ENCODE measurements around the gene PERM1.
"Not testable (repeated sequence)": the region's sequence is repeated elsewhere in the genome, so short reads cannot be mapped to it uniquely, and the experiment has no call there.

Gene PERM1

GRCh38 chr1:998995-999724 lies 17.3 kb upstream of the PERM1 start:
- DNase-seq (ENCODE audit: extremely low read depth in 1 of 2, low read depth in 1 of 2) = no peak

GRCh38 chr1:998745-998994 lies 16.8 kb upstream of the PERM1 start:
- DNase-seq (ENCODE audit: extremely low read depth in 1 of 2, low read depth in 1 of 2) = no peak

- no peak for DNase-seq (ENCODE audit: extremely low read depth in 1 of 2, low read depth in 1 of 2)
Observed at GRCh38 chr1:997993-998744, 16.3 kb upstream of the PERM1 start.

- no peak for DNase-seq (ENCODE audit: extremely low read depth in 1 of 2, low read depth in 1 of 2)
Observed at GRCh38 chr1:997713-997992, 15.8 kb upstream of the PERM1 start.

GRCh38 chr1:996851-997712 lies 15.2 kb upstream of the PERM1 start:
- DNase-seq (ENCODE audit: extremely low read depth in 1 of 2, low read depth in 1 of 2) = no peak

- no peak for DNase-seq (ENCODE audit: extremely low read depth in 1 of 2, low read depth in 1 of 2)
Observed at GRCh38 chr1:995665-996633, 14.1 kb upstream of the PERM1 start.

- DNase-seq (ENCODE audit: extremely low read depth in 1 of 2, low read depth in 1 of 2) = not testable (repeated sequence)
Observed at GRCh38 chr1:994546-994945, 12.7 kb upstream of the PERM1 start.

GRCh38 chr1:993379-993995 lies 11.6 kb upstream of the PERM1 start:
- no peak for DNase-seq (ENCODE audit: extremely low read depth in 1 of 2, low read depth in 1 of 2)

- DNase-seq (ENCODE audit: extremely low read depth in 1 of 2, low read depth in 1 of 2) = no peak
Observed at GRCh38 chr1:992362-992761, 10.5 kb upstream of the PERM1 start.

- no peak for DNase-seq (ENCODE audit: extremely low read depth in 1 of 2, low read depth in 1 of 2)
Observed at GRCh38 chr1:991895-992294, 10.0 kb upstream of the PERM1 start.

- DNase-seq (ENCODE audit: extremely low read depth in 1 of 2, low read depth in 1 of 2) = not testable (repeated sequence)
Observed at GRCh38 chr1:991275-991674, 9.4 kb upstream of the PERM1 start.

- not testable (repeated sequence) for DNase-seq (ENCODE audit: extremely low read depth in 1 of 2, low read depth in 1 of 2)
Observed at GRCh38 chr1:988061-988460, 6.2 kb upstream of the PERM1 start.

- no peak for DNase-seq (ENCODE audit: extremely low read depth in 1 of 2, low read depth in 1 of 2)
Observed at GRCh38 chr1:985126-985525, 3.2 kb upstream of the PERM1 start.

GRCh38 chr1:984476-984814 lies 2.6 kb upstream of the PERM1 start:
- no peak for DNase-seq (ENCODE audit: extremely low read depth in 1 of 2, low read depth in 1 of 2)

- no peak for DNase-seq (ENCODE audit: extremely low read depth in 1 of 2, low read depth in 1 of 2)
Observed at GRCh38 chr1:983798-984475, 2.0 kb upstream of the PERM1 start.

- no peak for DNase-seq (ENCODE audit: extremely low read depth in 1 of 2, low read depth in 1 of 2)
Observed at GRCh38 chr1:982765-983436, 1.0 kb upstream of the PERM1 start.

- DNase-seq (ENCODE audit: extremely low read depth in 1 of 2, low read depth in 1 of 2) = no peak
Observed at GRCh38 chr1:981491-981954, 370 bp downstream of the PERM1 start.

GRCh38 chr1:980602-981395 lies 1.1 kb downstream of the PERM1 start:
- no peak for DNase-seq (ENCODE audit: extremely low read depth in 1 of 2, low read depth in 1 of 2)
